HG03039 (cell line): ENCODE measurements around the gene GNPTAB.
"Not testable (repeated sequence)": the region's sequence is repeated elsewhere in the genome, so short reads cannot be mapped to it uniquely, and the experiment has no call there.

Experiments used
- ATAC-seq: cut with Tn5 transposase; IDR thresholded peaks from one replicate; pipeline ENCODE4 v1.9.1; 2021; ENCODE audit warnings: mild to moderate bottlenecking, moderate library complexity; ENCODE audit not compliant: unreplicated experiment

The GNPTAB gene

DNA sequence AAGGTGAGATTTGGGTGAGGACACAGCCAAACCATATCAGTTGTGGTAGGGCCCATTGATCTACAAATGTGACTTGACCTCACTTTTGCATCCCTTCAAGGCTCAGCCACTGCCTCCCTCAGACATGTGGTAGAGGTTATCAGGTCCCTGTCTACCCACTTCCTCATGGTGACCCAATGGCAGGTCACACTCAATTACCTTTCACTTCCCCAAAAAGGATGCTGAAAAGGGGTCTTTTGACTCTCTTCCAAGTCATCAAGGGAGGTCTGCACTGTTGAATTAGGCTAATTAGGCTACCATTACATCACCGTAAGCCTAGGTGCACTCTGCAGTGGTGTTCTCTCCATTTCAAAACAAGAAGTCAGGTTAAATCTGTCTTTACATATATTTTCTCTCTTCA is 24.0 kb upstream of the GNPTAB start:
- ATAC-seq = peak; percentile 35

GRCh38 chr12:101852998-101853397 is 22.2 kb upstream of the GNPTAB start:
- ATAC-seq = no peak

DNA sequence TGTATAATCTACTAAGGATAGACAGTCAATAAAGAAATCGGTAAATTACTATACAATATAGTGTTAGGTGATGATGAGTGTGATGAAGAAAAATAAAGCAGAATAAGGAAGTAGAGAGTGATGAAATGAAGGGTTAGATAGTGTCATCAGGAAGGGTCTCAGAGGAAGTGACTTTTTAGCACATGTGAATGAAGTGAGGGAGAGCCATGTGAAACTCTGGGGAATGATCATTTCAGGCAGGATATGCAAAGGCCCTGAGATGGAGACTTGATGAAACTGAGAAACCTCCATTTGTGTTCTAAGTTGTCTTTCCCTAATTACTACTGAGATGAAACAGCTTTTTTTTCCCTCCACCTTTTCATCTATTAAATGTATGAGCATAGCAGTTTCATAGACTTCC is 19.4 kb upstream of the GNPTAB start:
- no peak for ATAC-seq

DNA sequence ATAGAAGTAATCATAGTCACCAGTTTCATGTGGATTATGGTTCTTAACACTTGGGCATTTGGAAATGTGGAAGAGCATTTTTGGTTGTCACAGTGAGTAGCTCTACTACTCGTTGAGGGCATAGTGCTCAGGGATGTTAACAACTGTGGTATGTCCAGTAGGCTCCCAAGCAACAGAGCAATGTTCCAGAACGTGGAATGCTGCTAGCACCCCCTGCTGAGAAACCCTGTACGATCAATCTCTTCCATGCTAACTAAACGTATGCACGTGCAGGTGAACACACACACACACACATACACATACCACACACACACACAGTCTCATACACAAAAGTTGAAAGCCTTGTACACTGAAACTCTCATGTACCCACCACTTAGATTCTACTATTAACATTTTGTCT is 16.6 kb upstream of the GNPTAB start:
- ATAC-seq = no peak

DNA sequence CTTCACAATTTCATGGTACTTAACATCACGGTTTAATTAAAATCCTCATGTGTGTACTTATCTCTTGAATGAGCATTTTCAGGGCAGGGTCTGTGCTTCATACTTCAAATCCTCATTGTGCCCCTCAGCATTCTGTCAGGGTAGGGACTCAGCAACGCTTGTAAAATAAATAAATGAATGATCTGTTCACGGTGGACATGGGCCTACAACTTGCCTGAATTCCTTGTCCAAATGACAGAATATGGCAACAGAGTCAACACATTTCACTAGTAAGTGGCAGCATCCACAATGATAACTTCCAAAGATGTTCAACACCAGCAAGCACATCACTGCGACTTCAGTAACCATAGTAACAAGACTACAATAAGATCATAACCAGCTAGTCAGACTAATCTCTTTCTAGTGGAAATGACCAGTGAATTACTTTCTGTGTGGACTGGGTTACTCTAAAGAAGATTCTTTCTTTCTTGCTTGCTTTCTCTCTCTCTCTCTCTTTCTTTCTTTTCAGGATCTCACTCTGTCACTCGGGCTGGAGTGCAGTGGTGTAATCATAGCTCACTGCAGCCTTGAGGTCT is 14.5 kb upstream of the GNPTAB start:
- ATAC-seq = no peak

GRCh38 chr12:101841069-101841468 is 10.3 kb upstream of the GNPTAB start:
- ATAC-seq = no peak

DNA sequence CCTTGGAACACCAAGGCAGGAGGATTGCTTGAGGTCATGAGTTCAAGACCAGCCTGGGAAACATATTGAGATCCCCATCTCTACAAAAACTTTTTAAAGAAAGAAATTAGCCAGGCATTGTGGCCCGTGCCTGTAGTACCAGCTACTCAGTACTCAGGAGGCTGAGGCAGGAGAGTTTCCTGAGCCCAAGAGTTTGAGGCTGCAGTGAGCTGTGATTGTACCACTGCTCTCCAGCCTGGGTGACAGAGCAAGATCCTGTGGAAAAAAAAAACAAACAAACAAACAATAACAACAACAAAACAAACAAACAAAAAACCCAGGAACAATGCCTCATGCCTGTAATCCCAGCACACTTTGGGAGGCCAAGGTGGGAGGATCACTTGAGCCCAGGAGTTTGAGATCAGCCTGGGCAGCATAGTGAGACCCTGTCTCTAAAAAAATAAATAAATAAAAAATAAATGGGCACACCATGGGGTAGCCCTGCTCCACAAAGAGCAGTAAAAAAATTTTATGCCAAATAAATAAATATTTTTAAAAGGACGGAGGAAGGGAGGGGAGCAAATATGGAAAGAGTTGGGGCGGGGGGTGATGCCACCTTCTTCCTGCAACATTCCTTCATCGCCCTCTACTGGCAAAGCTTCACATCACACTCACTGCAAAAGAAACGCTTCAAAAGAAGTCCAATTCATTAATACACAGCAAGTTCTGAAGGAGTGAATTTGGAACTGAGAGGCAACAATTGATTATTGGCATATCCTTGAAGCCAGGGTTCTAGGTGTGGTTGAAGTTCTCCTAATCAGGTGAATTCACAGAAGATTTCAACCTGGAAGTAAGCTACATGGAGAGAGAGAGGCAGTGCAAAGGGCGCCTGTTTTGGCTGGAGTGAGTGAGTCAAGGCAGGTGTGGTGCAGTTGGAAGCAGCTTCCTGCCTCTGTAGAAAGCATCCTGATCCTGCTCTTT is 8.8 kb upstream of the GNPTAB start:
- ATAC-seq = no peak

DNA sequence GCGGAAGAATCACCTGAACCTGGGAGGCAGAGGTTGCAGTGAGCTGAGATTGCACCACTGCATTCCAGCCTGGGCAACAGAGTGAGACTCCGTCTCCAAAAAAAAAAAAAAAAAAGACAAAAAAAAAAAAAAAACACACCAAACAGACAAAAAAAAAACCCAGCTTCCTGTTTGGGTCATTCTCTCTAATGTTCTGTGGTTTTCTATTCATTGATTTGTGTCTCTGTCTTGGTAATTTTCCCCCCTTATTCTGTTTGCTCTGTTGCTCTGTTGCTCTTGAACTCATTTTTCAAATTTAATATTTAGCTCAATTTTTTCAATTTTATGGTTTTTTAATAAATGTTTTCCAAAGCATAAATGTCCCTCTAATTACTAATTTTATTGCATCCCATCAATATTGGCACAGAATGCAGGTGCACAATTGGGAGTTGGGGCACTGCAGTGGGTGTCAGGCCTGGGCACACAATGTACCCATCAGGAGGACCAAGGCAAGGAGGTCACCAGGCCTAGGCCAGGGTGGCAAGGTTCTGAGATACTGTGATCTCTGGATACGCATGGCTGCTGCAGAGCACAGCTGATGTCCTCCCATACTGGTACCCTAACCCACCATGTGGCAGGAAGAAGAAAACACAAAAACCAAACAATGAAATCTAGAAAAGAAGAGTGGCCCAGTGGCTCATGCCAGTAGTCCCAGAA is 8.0 kb upstream of the GNPTAB start:
- no peak for ATAC-seq

- ATAC-seq = no peak
Measured at GRCh38 chr12:101832030-101832429, 1.3 kb upstream of the GNPTAB start.

GRCh38 chr12:101829639-101830366 is 956 bp downstream of the GNPTAB start:
- ATAC-seq = no peak

DNA sequence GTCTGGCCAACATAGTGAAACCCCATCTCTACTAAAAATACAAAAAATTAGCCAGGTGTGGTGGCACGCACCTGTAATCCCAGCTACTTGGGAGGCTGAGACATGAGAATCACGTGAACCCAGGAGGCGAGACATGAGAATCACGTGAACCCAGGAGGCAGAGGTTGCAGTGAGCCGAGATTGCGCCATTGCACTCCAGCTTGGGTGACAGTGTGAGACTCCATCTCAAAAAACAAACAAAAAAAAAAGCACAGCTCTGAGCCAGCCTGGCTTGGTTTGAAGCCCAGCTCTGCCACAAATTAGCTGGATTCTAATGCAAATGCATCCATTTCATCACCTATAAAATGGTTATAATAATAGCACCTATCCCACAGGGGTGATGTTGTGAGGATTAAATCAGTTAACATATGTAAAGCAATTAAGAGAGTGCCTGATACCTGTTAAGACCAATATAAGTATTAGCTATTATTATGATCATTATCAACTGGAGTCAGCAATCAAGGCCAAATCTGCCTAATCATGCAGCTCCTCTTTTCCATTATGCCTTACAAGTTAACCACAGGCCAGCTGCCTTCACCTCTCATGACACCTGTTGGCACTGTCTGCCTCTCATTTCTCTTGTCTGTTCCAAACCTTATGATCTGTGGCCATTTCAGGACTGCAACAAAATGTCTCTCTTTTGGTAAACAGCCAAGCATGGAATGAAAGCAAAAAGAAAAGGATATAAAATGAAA is 2.1 kb downstream of the GNPTAB start:
- no peak for ATAC-seq

DNA sequence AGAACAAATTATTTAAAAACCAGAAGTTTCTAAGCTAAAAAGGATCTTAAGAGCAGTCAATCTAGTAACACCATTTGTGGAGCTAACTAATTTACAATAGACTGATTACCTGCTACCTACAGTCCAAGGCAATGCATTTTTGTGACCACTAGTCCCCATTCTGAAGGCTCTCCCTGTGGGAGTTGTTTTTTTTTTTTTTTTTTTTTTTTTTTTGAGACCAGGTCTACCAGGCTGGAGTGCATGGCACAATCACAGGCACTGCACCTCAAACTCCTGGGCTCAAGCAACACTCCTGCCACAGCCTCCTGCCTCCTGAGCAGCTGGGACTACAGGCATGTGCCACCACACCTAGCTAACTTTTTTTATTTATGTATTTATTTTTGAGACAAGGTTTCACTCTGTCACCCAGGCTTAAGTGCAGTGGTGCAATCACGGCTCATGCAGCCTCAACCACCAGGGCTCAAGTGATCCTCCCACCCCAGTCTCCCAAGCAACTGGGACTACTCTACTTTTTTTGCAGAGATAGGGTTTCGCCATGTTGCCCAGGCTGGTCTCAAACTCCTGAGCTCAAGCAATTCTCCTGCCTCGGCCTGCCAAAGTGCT is 3.9 kb downstream of the GNPTAB start:
- no peak for ATAC-seq

GRCh38 chr12:101824831-101825230 is 5.9 kb downstream of the GNPTAB start:
- ATAC-seq = no peak

GRCh38 chr12:101823891-101824290 is 6.9 kb downstream of the GNPTAB start:
- ATAC-seq = peak; percentile 73

- no peak for ATAC-seq
Measured at GRCh38 chr12:101823039-101823438, 7.7 kb downstream of the GNPTAB start.

DNA sequence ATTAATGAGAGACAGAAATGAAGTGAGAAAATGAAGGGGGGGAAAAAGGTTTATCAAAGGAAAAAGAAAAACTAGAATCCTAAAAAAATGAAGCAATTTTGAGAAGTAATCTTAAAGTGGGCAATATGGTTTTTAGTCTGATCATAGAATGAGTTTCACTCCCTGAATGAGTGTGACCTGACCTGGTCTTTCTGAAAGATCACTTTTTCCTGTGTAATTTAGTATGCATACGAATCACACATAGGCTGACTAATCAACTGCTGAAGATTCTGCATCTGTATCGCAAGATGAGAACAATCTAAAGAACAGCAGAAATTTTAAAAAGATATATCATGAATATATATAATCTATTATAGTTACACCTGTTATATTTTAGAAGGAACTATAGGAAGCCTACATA is 11.3 kb downstream of the GNPTAB start:
- peak; percentile 58 for ATAC-seq

DNA sequence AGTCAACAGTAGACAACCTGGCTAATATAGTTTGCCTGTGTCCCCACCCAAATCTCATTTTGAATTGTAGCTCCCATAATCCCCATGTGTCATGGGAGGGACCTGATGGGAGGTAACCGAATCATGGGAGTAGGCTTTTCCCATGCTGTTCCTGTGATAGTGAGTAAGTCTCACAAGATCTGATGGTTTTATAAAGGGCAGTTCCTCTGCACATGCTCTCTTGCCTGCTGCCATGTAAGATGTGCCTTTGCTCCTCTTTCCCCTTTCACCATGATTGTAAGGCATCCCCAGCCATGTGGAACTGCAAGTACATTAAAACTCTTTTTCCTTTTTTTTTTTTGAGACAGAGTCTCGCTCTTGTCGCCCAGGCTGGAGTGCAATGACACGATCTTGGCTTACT is 12.1 kb downstream of the GNPTAB start:
- ATAC-seq = not testable (repeated sequence)

DNA sequence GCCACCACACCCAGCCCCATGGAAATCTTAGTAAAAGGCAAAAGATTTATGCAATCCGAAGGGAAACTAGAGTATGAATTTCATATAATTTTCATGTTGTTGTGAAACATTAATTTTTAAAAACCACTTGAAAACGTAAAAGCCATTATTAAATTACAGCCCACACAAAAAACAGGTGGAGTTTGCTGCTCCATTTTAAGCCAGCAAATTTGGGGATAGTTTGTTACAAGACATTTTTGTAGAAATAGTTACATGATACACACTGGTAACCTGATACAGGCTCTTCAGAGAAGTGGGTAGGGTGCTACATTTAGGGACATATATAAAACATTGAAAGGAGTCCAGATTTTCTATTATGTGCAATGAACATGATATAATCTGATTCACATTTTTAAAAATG is 17.6 kb downstream of the GNPTAB start:
- no peak for ATAC-seq

DNA sequence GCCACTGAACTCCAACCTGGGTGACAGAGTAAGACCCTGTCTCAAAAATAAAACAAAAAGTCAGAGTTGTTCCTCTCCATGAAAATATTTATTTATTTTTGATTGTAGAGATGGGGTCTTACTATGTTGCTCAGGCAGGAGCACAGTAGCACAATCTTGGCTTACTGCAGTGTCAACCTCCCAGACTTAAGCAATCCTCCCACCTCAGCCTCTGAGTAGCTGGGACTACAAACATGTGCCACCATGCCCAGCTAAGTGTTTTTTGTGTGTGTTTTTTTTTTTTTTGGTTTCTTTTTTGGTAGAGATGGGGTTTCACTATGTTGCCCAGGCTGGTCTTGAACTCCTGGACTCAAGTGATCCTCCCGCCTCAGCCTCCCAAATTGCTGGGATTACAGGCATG is 18.0 kb downstream of the GNPTAB start:
- not testable (repeated sequence) for ATAC-seq

- ATAC-seq = not testable (repeated sequence)
Measured at GRCh38 chr12:101811342-101811741, 19.4 kb downstream of the GNPTAB start.
